Activated T-helper 9 cell treated with anti-CD3 and anti-CD28 coated beads, Interleukin-2, amount 50 U/mL, for 16 hours (primary cell): ENCODE measurements around the gene SEPHS1.
"Not testable (repeated sequence)": the region's sequence is repeated elsewhere in the genome, so short reads cannot be mapped to it uniquely, and the experiment has no call there.

Experiments used
- DNase-seq: peaks from one replicate; pipeline ENCODE4 v3.0.0-alpha.2; 2020; ENCODE audit warnings: low read depth

Gene SEPHS1, protein sequence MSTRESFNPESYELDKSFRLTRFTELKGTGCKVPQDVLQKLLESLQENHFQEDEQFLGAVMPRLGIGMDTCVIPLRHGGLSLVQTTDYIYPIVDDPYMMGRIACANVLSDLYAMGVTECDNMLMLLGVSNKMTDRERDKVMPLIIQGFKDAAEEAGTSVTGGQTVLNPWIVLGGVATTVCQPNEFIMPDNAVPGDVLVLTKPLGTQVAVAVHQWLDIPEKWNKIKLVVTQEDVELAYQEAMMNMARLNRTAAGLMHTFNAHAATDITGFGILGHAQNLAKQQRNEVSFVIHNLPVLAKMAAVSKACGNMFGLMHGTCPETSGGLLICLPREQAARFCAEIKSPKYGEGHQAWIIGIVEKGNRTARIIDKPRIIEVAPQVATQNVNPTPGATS

GRCh38 chr10:13348216-13349017 is at the start of gene SEPHS1:
TSS of gene SEPHS1 (minus strand) at chr10:13348293. CDS start at chr10:13344950, 3,343 bp downstream.
- DNase-seq = peak; percentile 76

DNA sequence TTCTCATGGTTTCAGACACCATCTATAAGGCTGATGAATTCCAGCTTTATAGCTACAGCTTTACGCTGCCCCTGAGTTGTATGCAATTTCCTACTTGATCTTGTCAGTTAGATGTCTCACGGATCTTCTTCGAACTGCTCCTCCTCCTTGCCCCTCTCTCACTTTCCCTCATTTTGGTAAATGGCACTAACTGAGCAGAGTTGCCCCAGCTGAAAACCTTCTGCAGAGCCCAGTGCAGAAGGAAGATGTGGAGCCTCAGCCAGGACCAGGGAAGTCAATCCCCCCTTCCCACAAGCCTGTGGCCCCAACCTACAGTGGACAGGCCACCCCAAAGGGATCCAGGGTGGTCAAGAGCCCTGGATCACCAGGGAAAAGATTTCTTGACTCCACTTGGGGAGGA is 49.0 kb upstream of the SEPHS1 start:
- DNase-seq = no peak

- no peak for DNase-seq
Measured at GRCh38 chr10:13396369-13396768, 48.3 kb upstream of the SEPHS1 start.

- DNase-seq = no peak
Measured at GRCh38 chr10:13395540-13395939, 47.4 kb upstream of the SEPHS1 start.

GRCh38 chr10:13393640-13394039 is 45.5 kb upstream of the SEPHS1 start:
- no peak for DNase-seq

DNA sequence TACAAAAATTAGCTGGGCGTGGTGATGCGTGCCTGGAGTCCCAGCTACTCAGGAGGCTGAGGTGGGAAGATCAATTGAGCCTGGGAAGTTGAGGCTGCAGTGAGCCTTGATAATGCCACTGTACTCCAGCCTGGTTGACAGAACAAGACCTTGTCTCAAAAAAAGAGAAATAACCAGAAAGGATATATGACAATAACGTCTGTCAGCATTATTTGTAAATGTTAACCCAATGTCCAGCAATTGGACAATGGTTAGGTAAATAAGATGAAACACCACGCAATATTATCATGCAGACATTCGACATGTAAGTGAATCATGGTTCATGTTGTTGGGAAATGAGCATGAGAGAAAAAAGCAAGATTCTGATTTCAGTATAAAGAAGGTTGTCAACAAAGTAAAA is 44.6 kb upstream of the SEPHS1 start:
- no peak for DNase-seq

GRCh38 chr10:13390604-13391522 is 42.8 kb upstream of the SEPHS1 start:
- no peak for DNase-seq

- no peak for DNase-seq
Measured at GRCh38 chr10:13388478-13389230, 40.6 kb upstream of the SEPHS1 start.

DNA sequence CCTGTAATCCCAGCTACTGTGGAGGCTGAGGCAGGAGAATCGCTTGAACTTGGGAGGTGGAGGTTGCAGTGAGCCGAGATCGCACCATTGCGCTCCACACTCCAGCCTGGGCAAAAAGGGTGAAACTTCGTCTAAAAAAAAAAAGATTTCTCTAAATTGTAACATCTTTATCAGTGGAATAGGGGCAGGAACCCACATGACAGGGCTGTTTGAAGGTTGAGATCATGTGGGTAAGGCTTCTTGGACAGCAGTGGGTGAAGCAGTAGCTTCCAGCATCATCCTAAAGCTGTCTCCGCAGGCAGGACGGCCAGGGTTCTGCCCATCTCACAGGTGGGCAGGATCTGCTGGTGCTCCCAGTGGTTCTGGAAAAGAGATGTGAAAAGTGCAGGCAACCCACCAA is 37.9 kb upstream of the SEPHS1 start:
- DNase-seq = no peak

DNA sequence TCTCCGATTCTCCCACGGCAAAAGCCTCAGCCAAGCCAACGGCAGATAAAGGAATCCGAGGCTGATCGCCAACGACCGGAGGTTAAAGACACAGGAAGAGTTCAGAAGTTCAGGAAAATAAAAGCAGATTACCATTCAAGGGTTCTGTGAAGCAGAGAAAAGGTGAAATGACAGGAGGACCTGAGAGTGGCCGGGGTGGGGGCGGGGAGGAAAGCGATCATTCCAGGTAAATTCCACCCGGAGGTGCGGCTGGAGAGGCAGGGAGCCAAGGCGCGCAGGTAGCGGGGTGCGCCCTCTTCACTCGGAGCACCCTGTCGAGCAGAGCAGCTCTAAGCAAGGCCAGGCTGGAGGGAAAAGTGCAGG is 35.3 kb upstream of the SEPHS1 start:
- DNase-seq = no peak

- DNase-seq = no peak
Measured at GRCh38 chr10:13382703-13383398, 34.8 kb upstream of the SEPHS1 start.

DNA sequence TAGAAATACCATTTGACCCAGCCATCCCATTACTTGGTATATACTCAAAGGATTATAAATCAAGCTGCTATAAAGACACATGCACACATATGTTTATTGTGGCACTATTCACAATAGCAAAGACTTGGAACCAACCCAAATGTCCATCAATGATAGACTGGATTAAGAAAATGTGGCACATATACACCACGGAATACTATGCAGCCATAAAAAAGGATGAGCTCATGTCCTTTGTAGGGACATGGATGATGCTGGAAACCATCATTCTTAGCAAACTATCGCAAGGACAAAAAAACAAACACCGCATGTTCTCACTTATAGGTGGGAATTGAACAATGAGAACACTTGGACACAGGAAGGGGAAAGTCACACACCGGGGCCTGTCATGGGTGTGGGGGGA is 31.0 kb upstream of the SEPHS1 start:
- DNase-seq = not testable (repeated sequence)

DNA sequence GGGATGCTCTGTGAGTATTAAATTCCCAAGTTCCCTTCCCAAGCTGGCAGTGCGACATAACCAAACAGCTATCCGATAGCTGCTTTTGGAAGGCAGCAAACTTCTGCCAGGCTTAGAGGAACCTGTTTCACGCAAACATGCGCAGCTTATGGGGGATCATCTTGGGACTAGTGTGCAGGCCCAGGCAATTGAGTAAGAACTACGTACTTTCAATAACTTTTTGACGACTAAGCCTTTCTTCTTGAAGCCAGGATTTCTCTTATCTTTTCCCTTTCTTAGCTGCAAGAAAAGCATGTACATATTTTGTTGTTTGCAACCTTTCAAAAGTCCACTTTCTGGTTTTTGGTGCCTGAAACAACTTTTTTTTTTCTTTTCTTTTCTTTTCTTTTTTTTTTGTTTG is 28.7 kb upstream of the SEPHS1 start:
- DNase-seq = no peak

DNA sequence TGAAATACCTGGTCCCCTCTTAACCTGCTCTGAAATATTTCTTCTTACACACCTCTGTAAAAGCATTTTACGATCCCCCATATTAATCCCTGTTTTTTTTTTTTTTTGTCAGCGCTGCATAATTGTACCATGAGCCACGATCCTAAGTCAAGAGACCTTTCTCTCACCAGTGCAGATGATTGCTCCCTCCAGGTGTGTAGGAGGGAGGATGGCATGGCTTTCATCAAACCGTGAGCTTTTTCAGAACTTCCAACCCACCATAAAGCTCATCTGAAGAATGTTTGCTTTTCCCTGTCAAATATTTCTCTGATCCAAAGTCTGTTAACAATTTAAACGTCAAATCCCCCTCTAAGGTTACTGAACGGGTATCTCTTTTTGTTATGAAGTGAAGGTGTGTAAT is 28.2 kb upstream of the SEPHS1 start:
- DNase-seq = no peak

GRCh38 chr10:13375791-13376190 is 27.7 kb upstream of the SEPHS1 start:
- DNase-seq = no peak

GRCh38 chr10:13373644-13374043 is 25.6 kb upstream of the SEPHS1 start:
- no peak for DNase-seq

DNA sequence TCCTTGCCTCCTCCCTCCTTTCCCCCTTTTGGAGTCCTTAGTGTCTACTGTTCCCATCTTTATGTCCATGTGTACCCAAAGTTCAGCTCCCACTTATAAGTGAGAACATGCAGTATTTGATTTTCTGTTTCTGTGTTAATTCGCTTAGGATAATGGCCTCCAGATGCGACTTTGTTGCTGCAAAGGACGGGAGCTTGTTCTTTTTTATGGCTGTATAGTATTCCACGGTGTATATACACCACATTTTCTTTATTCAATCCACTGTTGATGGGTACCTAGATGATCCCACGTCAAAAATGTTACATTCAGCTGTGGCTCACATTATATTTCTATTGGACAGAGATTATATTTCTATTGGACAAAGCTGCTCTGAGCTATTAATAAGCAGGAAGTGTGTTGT is 24.4 kb upstream of the SEPHS1 start:
- no peak for DNase-seq

DNA sequence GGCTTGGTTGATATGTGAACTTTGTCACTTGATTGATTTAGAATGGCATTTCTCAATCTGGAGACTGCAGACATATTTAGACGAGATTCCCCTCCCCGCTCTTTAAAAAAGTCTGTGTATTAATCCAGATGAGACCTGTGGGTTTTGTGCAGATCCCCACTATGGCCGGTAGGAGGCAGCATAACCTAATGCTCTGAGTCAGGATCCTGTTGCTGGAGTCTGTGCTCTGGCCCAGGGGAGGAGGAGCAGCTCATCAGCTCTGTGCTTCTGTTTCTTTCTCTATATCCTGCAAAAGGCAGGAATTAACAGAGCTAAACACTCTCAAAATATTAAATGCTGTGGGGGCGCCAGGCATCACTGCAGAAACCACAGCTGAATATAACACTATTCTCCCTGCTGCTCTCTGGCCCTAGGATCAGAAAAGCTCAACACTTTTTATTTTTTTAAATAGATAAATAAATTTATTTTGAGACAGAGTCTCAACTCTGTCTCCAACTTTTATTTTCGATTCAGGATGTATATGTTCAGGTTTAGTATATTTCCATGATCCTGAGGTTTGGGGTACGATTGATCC is 23.9 kb upstream of the SEPHS1 start:
- DNase-seq = peak; percentile 29

DNA sequence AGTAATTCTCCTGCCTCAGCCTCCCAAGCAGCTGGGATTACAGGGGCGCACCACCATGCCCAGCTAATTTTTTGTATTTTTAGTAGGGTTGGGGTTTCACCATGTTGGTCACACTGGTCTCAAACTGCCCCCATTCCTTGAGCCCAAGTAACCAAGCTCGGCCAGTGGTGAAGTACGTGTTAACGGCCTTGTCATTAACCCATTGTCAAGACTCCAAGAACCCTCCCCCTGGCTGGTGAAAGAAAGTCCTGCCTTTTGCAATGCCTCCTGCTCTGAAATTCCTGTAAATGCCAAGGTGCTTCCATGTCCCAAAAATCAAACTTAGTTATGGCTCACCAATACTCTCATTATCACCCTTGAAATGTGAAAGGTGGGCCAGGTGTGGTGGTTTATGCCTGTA is 18.8 kb upstream of the SEPHS1 start:
- DNase-seq = no peak

DNA sequence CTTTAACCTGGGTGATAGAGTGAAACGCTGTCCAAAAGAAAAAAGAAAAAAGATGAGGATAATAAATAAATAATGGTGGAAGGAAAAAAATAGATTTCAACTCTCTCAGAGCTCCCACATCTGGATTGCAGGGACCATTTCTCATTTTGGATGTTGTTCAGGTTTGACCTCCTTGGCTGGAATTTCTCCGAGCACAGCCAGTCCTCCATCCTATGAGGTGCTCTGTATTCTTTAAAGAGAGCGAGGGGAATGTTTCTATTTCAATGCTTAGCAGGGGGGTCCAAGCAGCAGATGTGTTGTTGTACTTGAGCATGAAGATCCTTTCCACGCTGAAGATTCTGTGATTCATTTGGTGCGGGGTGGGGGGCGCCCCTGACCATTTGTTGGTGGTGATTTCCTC is 17.7 kb upstream of the SEPHS1 start:
- DNase-seq = no peak

DNA sequence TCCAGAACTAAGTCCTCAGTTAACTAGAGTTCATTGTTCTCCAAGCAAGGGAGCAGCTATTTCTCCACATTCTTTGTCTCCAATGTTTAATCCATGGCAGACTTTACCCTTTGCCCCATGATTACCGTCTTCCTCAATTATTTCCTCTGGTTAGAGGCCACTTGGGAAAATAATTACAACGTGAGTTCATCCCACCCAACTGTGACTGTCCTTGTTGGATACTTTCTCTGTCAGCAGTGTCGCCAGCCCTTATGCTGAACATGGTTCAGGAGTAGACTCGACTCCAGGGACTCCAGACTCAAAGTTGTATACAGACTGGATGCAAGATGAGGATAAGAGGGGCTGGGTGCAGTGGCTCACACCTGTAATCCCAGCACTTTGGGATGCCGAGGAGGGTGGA is 17.1 kb upstream of the SEPHS1 start:
- no peak for DNase-seq
